ENCODE measurements around the gene ST7.

GRCh38 chr7:117129521-117129955 is 176.2 kb downstream of the ST7 start:
- TF ChIP-seq RARB (CRISPR knock-in tag; IDR thresholded peaks at IDR 0.05), result no peak
- TF ChIP-seq BACH2 (CRISPR knock-in tag; IDR thresholded peaks at IDR 0.05; ENCODE audit: borderline replicate concordance), result no peak
- TF ChIP-seq OSR1 (CRISPR knock-in tag; IDR thresholded peaks at IDR 0.05), result no peak
- TF ChIP-seq CREB5 (CRISPR knock-in tag; IDR thresholded peaks at IDR 0.05; ENCODE audit: low read depth), result 0 out of 2 replicates have a peak, but pooled peaks have one; percentile 41

All from SK-N-SH treated with all-trans-retinoic acid at 6 μM for 48 hours (cell line).